Endothelial cell of umbilical vein (primary cell): Measurements from ENCODE around the gene FRMD6. TPM values are rescaled to one million over a fixed set of nuclear protein-coding genes. Genes with fewer than 3 reads are reported as not detected.
"Not testable (repeated sequence)": the region's sequence is repeated elsewhere in the genome, so short reads cannot be mapped to it uniquely, and the experiment has no call there.

Experiments used
- BruUV-seq: library from RNA; stranded (reverse); fragments of 400-500 nt; replicated peaks from 2 replicates; lab custom pipeline; 2021; lab: Mats Ljungman, UMichigan
- CTCF ChIA-PET: fragments of 300-600, 350-600 bp; sonication (Branson Sonifier 250); formaldehyde crosslinking; loops from one replicate; lab custom pipeline; 2021; ENCODE audit warnings: antibody characterized with exemption, inconsistent platforms; lab: Charles Lee
- POLR2A ChIA-PET: fragments of 300-600, 350-600 bp; sonication (Branson Sonifier 250); formaldehyde crosslinking; loops from one replicate; lab custom pipeline; 2021; ENCODE audit warnings: antibody characterized with exemption, inconsistent platforms; lab: Charles Lee
- DNase-seq: peaks from one replicate; pipeline ENCODE4 v3.0.0-alpha.2; 2011; ENCODE audit warnings: low read depth, low spot score
- FAIRE-seq: peaks from 2 replicates; lab custom pipeline; 2011; peaks lifted over from hg19 to GRCh38; lab: Jason Lieb, UNC
- H2AFZ ChIP-seq: 2 replicates; pipeline ENCODE4 v1.6.0; 2012; ENCODE audit warnings: low read depth, low read length, control low read depth, inconsistent platforms
- H3K27ac ChIP-seq: 2 replicates; pipeline ENCODE4 v1.5.1; 2011; ENCODE audit warnings: low read depth, mild to moderate bottlenecking, control low read depth, low read length, moderate library complexity; ENCODE audit not compliant: insufficient read depth
- H3K27me3 ChIP-seq, 2 experiments: 2 replicates each; pipeline versions ENCODE4 v1.6.0 to v1.6.1; 2011; ENCODE audit warnings: low read length in 2 of 2, mixed read lengths in 1 of 2; ENCODE audit not compliant: control insufficient read depth in 2 of 2, insufficient read depth in 2 of 2
- H3K36me3 ChIP-seq, 2 experiments: 2 replicates in 1 of 2; 3 replicates in 1 of 2; pipeline ENCODE4 v1.5.1; 2011; ENCODE audit warnings: low read length in 2 of 2, mild to moderate bottlenecking in 1 of 2, moderate library complexity in 1 of 2; ENCODE audit not compliant: control insufficient read depth in 2 of 2, insufficient read depth in 2 of 2; ENCODE audit errors: extremely low read depth in 1 of 2
- H3K4me1 ChIP-seq: 3 replicates; pipeline ENCODE4 v1.5.1; 2011; ENCODE audit warnings: mild to moderate bottlenecking, low read length; ENCODE audit not compliant: control insufficient read depth, insufficient read depth; ENCODE audit errors: extremely low read depth
- H3K4me2 ChIP-seq: 2 replicates; pipeline ENCODE4 v1.6.1; 2011; ENCODE audit warnings: low read length, control low read depth, mixed read lengths; ENCODE audit not compliant: insufficient read depth
- H3K4me3 ChIP-seq, 3 experiments: fragments of 200-600 bp in 1 of 3; sonication (generic), shearing (Covaris generic) in 1 of 3; replicated peaks in 1 of 3; 2 replicates each; pipeline ENCODE4 v1.5.1; 2011 to 2016; ENCODE audit warnings: control low read depth in 3 of 3, low read length in 3 of 3, mild to moderate bottlenecking in 2 of 3, inconsistent platforms in 1 of 3, low read depth in 1 of 3, moderate library complexity in 1 of 3; ENCODE audit not compliant: insufficient read depth in 1 of 3
- H3K79me2 ChIP-seq: 2 replicates; pipeline ENCODE4 v1.6.0; 2012; ENCODE audit warnings: low read length, inconsistent platforms; ENCODE audit not compliant: control insufficient read depth, insufficient read depth
- H3K9ac ChIP-seq: replicated peaks from 2 replicates; pipeline ENCODE3; 2011; ENCODE audit warnings: low read length, control low read depth; ENCODE audit not compliant: insufficient read depth; ENCODE audit errors: extremely low read depth
- H3K9me1 ChIP-seq: replicated peaks from 3 replicates; pipeline ENCODE4 v1.6.0; 2011; ENCODE audit warnings: mild to moderate bottlenecking, low read length; ENCODE audit not compliant: control insufficient read depth, insufficient read depth; ENCODE audit errors: extremely low read depth
- H3K9me3 ChIP-seq: replicated peaks from 2 replicates; pipeline ENCODE4 v1.5.1; 2012; ENCODE audit warnings: low read length, inconsistent platforms; ENCODE audit not compliant: control insufficient read depth, insufficient read depth
- H4K20me1 ChIP-seq: replicated peaks from 2 replicates; pipeline ENCODE3; 2011; ENCODE audit warnings: mild to moderate bottlenecking, low read length; ENCODE audit not compliant: control insufficient read depth, insufficient read depth; ENCODE audit errors: extremely low read depth
- EZH2 ChIP-seq: IDR thresholded peaks from 2 replicates; pipeline ENCODE4 v1.6.1; 2012; ENCODE audit warnings: borderline replicate concordance, low read depth, mild to moderate bottlenecking, moderate library complexity, low read length, inconsistent platforms; ENCODE audit not compliant: severe bottlenecking
- FOS ChIP-seq: IDR thresholded peaks from 2 replicates; pipeline ENCODE4 v1.6.1; 2011; ENCODE audit warnings: mild to moderate bottlenecking, low read length, moderate library complexity, borderline replicate concordance; ENCODE audit not compliant: insufficient read depth
- GATA2 ChIP-seq: IDR thresholded peaks from 2 replicates; pipeline ENCODE4 v1.7.0; 2011; ENCODE audit warnings: low read depth, mild to moderate bottlenecking, moderate library complexity, mixed read lengths, low read length; ENCODE audit not compliant: insufficient read length, insufficient read depth
- JUN ChIP-seq: IDR thresholded peaks from 2 replicates; pipeline ENCODE4 v1.6.1; 2011; ENCODE audit warnings: borderline replicate concordance, low read depth; ENCODE audit not compliant: insufficient read length, insufficient read depth
- MYC ChIP-seq: IDR thresholded peaks from one replicate; pipeline ENCODE4 v1.6.1; 2011; ENCODE audit warnings: mild to moderate bottlenecking, low read depth, low read length
- POLR2A ChIP-seq: IDR thresholded peaks from 2 replicates; pipeline ENCODE4 v1.6.1; 2012; ENCODE audit warnings: low read depth, mild to moderate bottlenecking, control low read depth, low read length
- POLR2AphosphoS5 ChIP-seq: IDR thresholded peaks from 2 replicates; pipeline ENCODE4 v1.6.1; 2012; ENCODE audit warnings: low read depth, mild to moderate bottlenecking, control low read depth, low read length, moderate library complexity; ENCODE audit not compliant: insufficient read depth
- dilution Hi-C: fragments of 300-500 bp; cut with MboI; formaldehyde crosslinking; loops from one replicate; pipeline ENCODE4 v1.15.0; 2019; ENCODE audit warnings: low sequenced_read_pairs; ENCODE audit not compliant: extremely low pct_ligation_motif_present
- intact Hi-C: fragments of 100-400 bp; cut with micrococcal nuclease; formaldehyde crosslinking; loops from one replicate; pipeline ENCODE4 v1.10.0; 2022
- polyA plus RNA-seq, 4 experiments: library from polyadenylated mRNA; depleted of rRNA in 3 of 4; stranded (reverse) in 3 of 4; unstranded in 1 of 4; fragments of >200 nt; gene quantifications; 2 replicates each; pipeline versions ENCODE4 v1.2.1 to v1.2.3, GENCODE V29; 2011 to 2012; ENCODE audit warnings: missing spikeins in 1 of 4
- total RNA-seq: library from RNA; stranded (reverse); gene quantifications from 2 replicates; pipeline ENCODE4 v1.2.3, GENCODE V29; 2021
- TF ChIP-seq, protein P1 (sequence below): IDR thresholded peaks from 2 replicates; pipeline ENCODE4 v1.6.1; 2011; ENCODE audit not compliant: insufficient read depth, insufficient read length
- TF ChIP-seq, protein P2 (sequence below), 2 donors: IDR thresholded peaks; 1 replicate in 1 of 2; 2 replicates in 1 of 2; pipeline ENCODE4 v1.5.1; 2011; ENCODE audit warnings: low read length in 2 of 2, mild to moderate bottlenecking in 2 of 2, moderate library complexity in 2 of 2, control low read depth in 1 of 2, inconsistent platforms in 1 of 2, low read depth in 1 of 2; ENCODE audit not compliant: insufficient read depth in 1 of 2; ENCODE audit errors: extremely low read depth in 1 of 2

Gene FRMD6
- total and polyA plus RNA-seq, 2 donors (not counting 3 experiments of a cell fraction or from before 2014, with no cell fraction given): 69.0 to 97.1 TPM

DNA sequence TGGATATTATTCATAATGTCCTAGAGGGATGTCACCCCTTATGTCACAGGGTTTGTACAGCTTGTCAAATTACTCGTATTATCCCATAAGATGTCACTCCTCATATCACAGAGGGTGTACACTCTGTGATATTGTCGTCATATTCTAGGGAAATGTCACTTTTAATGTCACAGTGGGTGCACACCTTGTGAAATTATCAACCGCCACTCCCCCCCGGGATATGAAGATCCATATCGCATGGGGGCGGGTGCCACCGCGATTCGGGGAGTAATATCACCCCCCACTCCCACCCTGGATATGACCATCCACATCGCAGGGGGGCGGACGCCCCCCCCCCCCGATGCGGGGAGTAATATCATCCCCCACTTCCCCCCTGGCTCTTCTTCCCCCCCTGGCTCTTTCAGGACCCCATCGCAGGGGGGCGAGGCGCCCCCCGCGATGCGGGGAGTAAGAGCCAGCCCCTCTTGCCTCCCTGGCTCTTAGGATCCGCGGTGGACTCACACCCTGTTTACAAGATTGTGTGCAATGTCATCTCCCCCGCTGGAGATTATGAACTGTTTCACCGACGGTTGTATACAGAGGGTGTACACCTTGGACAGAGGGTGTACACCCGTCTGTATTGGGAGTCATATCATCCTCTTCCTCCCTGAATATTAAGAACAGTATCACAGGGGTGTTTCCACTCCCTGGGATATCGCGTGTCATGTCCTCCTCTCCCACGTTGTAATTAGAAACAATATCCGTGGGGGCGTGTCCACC, 92.8 kb downstream of the FRMD6 start:
- no TSS peak for BruUV-seq
- no peak overlapping the region for H3K4me3 ChIP-seq
- ChIA-PET CTCF (no interaction called here), POLR2A (no interaction called here)
- intact Hi-C loops (no loop called here), dilution Hi-C loops (no loop called here)
- no peaks in the 10 kb centered on the region for H3K4me1 ChIP-seq
- H3K4me2 ChIP-seq: no peak overlapping the region
- FAIRE-seq (no peak), DNase-seq (no peak)
- no peak overlapping the region for H2AFZ ChIP-seq
- TF ChIP-seq MYC (no peak), GATA2 (no peak), POLR2A (no peak), FOS (no peak), EZH2 (no peak), POLR2AphosphoS5 (no peak), JUN (no peak)
- TF ChIP-seq, protein P1, sequence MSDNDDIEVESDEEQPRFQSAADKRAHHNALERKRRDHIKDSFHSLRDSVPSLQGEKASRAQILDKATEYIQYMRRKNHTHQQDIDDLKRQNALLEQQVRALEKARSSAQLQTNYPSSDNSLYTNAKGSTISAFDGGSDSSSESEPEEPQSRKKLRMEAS: no peak
- TF ChIP-seq, protein P2, sequence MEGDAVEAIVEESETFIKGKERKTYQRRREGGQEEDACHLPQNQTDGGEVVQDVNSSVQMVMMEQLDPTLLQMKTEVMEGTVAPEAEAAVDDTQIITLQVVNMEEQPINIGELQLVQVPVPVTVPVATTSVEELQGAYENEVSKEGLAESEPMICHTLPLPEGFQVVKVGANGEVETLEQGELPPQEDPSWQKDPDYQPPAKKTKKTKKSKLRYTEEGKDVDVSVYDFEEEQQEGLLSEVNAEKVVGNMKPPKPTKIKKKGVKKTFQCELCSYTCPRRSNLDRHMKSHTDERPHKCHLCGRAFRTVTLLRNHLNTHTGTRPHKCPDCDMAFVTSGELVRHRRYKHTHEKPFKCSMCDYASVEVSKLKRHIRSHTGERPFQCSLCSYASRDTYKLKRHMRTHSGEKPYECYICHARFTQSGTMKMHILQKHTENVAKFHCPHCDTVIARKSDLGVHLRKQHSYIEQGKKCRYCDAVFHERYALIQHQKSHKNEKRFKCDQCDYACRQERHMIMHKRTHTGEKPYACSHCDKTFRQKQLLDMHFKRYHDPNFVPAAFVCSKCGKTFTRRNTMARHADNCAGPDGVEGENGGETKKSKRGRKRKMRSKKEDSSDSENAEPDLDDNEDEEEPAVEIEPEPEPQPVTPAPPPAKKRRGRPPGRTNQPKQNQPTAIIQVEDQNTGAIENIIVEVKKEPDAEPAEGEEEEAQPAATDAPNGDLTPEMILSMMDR (IDR thresholded peaks at IDR 0.05; ENCODE audit: extremely low read depth in 1 of 2, insufficient read depth in 1 of 2, low read depth in 1 of 2, low read length in 2 of 2): no peak
- no peak overlapping the region for H3K27ac ChIP-seq
- H3K27me3 ChIP-seq: no peaks in the 10 kb centered on the region
- H3K9me1 ChIP-seq: no peaks in the 10 kb centered on the region
- H3K36me3 ChIP-seq: no peaks in the 10 kb centered on the region
- H3K79me2 ChIP-seq: no peaks in the 10 kb centered on the region
- no peaks in the 10 kb centered on the region for H4K20me1 ChIP-seq
- H3K9me3 ChIP-seq: no peaks in the 10 kb centered on the region
- no peak overlapping the region for H3K9ac ChIP-seq

DNA sequence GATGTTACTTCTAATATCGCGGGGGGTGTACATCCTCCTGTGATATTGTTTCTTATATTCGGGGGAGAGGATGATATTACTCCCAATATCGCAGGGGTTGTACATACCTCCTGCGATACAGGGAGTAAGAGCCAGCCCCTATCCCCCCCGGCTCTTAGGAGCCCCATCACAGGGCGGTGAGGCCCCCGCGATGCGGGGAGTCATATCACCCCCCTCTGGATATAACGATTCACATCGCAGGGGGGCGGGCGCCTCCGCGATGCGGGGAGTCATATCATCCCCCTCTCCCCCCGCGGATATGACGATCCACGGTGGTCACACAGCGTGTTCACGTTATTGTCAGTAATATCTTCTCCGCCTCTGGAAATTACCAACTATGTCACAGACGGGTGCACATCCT, 95.1 kb downstream of the FRMD6 start:
- H3K9ac ChIP-seq, H3K27ac ChIP-seq, intact Hi-C loops, H3K36me3 ChIP-seq, CTCF ChIA-PET, FAIRE-seq, H3K9me3 ChIP-seq, DNase-seq, H3K79me2 ChIP-seq, H4K20me1 ChIP-seq, BruUV-seq, H3K27me3 ChIP-seq, H3K4me2 ChIP-seq, POLR2A ChIA-PET, H3K4me1 ChIP-seq, dilution Hi-C loops, H3K4me3 ChIP-seq, H3K9me1 ChIP-seq, H2AFZ ChIP-seq: not testable (repeated sequence)
